ENCODE results near the gene APP. TPM values are rescaled to one million over a fixed set of nuclear protein-coding genes. Genes with fewer than 3 reads are reported as not detected.
A peak's percentile ranks its signal among the peaks of the same experiment; 100 is the strongest.

Gene APP
- total and polyA plus RNA-seq, 4 donors, result 86.9 to 414 (median 367) TPM

DNA sequence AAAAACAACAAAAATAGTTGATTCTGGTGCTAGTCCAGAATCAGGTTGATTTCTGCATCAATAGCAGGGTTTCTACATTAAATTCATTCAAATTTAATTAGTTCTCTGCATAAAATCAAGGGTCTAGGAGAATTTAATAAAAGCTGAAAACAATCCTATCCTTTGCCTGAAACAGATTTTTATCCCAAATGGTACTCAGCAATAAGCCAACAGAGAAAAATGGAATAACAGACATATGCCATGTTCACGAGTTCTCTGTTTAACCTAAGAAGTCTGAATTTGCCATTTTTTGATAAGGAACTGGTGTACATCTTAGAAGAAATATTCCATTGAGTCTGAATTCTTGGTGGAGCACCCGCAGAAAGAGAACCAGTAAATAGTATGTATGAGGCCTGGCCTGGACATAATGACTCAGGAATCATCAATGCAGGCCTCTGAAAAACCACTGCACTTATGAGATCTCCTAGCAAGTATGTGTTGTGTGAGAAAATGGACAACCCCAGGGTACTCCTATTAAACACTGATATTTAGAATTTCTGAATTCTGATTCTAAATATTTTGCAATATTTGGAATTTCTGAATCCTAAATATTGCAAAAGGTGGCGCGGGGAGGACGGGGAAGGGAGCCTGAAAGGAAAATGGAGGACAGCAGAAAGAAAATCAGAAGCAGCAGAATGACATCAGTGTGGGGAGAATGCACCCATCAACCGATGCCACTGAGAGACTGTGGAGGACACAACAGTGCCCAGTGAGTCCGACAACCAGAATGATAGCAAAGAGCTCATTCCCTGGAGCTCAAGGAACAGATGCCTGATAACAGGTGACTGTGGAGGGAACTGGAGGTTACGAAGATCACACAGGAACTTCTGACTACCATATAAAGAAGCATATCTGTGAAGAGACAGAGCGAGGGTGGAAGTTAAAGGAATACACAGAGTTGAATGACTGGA is 97.6 kb downstream of the APP start:
- Histone ChIP-seq H3K27ac (ENCODE audit: low read depth in 1 of 2, low read length in 1 of 2) (no peak overlapping the region), H3K36me3 (ENCODE audit: control insufficient read depth in 4 of 4, insufficient read depth in 4 of 4, low read length in 4 of 4) (no peaks in the 10 kb centered on the region), H3K9me3 (ENCODE audit: control insufficient read depth in 4 of 4, insufficient read depth in 3 of 4, low read length in 3 of 4) (no peaks in the 10 kb centered on the region), H3K27me3 (ENCODE audit: control insufficient read depth in 3 of 3, insufficient read depth in 3 of 3, low read length in 2 of 3) (no peaks in the 10 kb centered on the region), H3K4me1 (ENCODE audit: control insufficient read depth in 5 of 5, insufficient read depth in 5 of 5, low read length in 5 of 5) (peaks cover 5 to 24% (median 17%) of the 10 kb centered on the region in 5 donors), H3K4me3 (no peak overlapping the region), H3K9ac (ENCODE audit: insufficient read depth in 1 of 2, low read length in 2 of 2) (no peak overlapping the region)
- ATAC-seq (ENCODE audit: insufficient read depth, low FRiP score), result no peak
- TF ChIP-seq, protein P1, sequence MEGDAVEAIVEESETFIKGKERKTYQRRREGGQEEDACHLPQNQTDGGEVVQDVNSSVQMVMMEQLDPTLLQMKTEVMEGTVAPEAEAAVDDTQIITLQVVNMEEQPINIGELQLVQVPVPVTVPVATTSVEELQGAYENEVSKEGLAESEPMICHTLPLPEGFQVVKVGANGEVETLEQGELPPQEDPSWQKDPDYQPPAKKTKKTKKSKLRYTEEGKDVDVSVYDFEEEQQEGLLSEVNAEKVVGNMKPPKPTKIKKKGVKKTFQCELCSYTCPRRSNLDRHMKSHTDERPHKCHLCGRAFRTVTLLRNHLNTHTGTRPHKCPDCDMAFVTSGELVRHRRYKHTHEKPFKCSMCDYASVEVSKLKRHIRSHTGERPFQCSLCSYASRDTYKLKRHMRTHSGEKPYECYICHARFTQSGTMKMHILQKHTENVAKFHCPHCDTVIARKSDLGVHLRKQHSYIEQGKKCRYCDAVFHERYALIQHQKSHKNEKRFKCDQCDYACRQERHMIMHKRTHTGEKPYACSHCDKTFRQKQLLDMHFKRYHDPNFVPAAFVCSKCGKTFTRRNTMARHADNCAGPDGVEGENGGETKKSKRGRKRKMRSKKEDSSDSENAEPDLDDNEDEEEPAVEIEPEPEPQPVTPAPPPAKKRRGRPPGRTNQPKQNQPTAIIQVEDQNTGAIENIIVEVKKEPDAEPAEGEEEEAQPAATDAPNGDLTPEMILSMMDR (IDR thresholded peaks at IDR 0.05; ENCODE audit: control extremely low read depth, extremely low read depth), result no peak
- no peak for DNase-seq
- 83 to 93% methylated on average over 9 of the region's 9 CpGs for WGBS, 2 donors

DNA sequence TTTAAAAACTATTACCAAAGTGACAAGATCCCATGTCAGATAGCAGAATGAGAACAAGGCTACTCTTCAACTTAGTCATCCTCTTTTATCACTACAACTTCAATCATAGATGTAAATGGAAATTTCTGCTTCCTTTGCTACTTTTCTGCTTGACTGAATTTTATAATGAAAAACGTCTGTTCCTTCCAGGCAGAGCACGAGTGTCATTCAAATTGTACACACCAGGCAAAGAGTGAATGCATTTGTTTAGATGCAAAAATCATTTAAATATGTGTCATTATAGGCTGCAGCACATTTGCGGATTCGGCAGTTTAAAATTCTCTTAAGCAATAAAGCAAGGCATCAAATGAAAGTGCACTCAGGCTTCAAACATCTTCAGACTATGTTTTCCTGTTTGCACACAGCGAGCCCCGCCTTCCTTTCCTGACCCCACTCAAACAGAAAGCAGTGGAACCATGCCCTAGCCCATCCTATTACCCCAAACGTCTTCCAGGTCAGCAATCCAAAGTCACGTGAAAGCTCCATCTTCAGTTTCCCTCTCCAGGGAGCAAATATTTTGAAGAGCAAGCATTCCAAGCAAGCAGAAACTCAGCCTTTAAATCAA is 99.6 kb downstream of the APP start:
- Histone ChIP-seq H3K4me3 (no peak overlapping the region), H3K9ac (ENCODE audit: insufficient read depth in 1 of 2, low read length in 2 of 2) (peak overlapping the region in 1 of 2 donors; percentile 23)
- DNase-seq, result peak; percentile 50 to 77 (median 62)

DNA sequence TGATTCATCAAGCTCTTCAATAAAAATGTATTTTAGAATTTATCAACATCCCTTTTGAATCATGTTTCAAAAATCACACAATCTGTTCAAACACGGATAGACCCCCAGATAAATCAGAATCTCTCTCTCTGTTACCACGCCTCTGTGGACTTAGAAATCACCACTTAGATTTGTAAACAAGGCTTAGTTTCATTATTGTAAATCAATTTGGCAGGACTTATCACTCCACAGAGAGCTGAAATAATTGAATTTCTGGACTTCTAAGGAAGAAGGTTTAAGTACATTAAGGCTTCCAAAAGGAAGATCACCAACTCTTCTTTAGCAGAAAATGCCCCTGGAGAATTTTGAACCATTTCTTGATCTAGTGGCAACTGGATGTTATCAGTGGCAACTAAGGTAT is 100.4 kb downstream of the APP start:
- no peaks in the 10 kb centered on the region for H3K9me3 ChIP-seq (ENCODE audit: control insufficient read depth in 4 of 4, insufficient read depth in 3 of 4, low read length in 3 of 4)
- peaks cover 6 to 25% (median 12%) of the 10 kb centered on the region in 5 donors for H3K4me1 ChIP-seq (ENCODE audit: control insufficient read depth in 5 of 5, insufficient read depth in 5 of 5, low read length in 5 of 5)
- 69 to 85% methylated on average over 2 of the region's 2 CpGs for WGBS, 2 donors
- DNase-seq, result no peak
- no peak for ATAC-seq (ENCODE audit: insufficient read depth, low FRiP score)
- TF ChIP-seq, protein P1 (IDR thresholded peaks at IDR 0.05; ENCODE audit: control extremely low read depth, extremely low read depth), result no peak
- H3K4me3 ChIP-seq, result no peak overlapping the region
- H3K27ac ChIP-seq (ENCODE audit: low read depth in 1 of 2, low read length in 1 of 2), result no peak overlapping the region
- H3K9ac ChIP-seq (ENCODE audit: insufficient read depth in 1 of 2, low read length in 2 of 2), result no peak overlapping the region
- H3K27me3 ChIP-seq (ENCODE audit: control insufficient read depth in 3 of 3, insufficient read depth in 3 of 3, low read length in 2 of 3), result no peaks in the 10 kb centered on the region
- H3K36me3 ChIP-seq (ENCODE audit: control insufficient read depth in 4 of 4, insufficient read depth in 4 of 4, low read length in 4 of 4), result no peaks in the 10 kb centered on the region

More for the DNA sequence above, 99.6 kb downstream of the APP start:
- Histone ChIP-seq H3K36me3 (ENCODE audit: control insufficient read depth in 4 of 4, insufficient read depth in 4 of 4, low read length in 4 of 4) (no peaks in the 10 kb centered on the region), H3K27ac (ENCODE audit: low read depth in 1 of 2, low read length in 1 of 2) (no peak overlapping the region), H3K4me1 (ENCODE audit: control insufficient read depth in 5 of 5, insufficient read depth in 5 of 5, low read length in 5 of 5) (peaks cover 5 to 26% (median 12%) of the 10 kb centered on the region in 5 donors), H3K9me3 (ENCODE audit: control insufficient read depth in 4 of 4, insufficient read depth in 3 of 4, low read length in 3 of 4) (no peaks in the 10 kb centered on the region), H3K27me3 (ENCODE audit: control insufficient read depth in 3 of 3, insufficient read depth in 3 of 3, low read length in 2 of 3) (no peaks in the 10 kb centered on the region)
- 3 to 4% methylated on average over 8 of the region's 8 CpGs for WGBS, 2 donors
- TF ChIP-seq, protein P1 (IDR thresholded peaks at IDR 0.05; ENCODE audit: control extremely low read depth, extremely low read depth), result no peak
- ATAC-seq (ENCODE audit: insufficient read depth, low FRiP score), result peak; percentile 41

Measured in lung (tissue), 12 donors.